Uterus (tissue), 2 donors: ENCODE data around the gene FER1L5.

Experiments used
- CTCF ChIP-seq, 4 experiments: fragments of 200-600 bp in 2 of 4; fragments of 450-650 bp in 2 of 4; sonication (generic) in 2 of 4; IDR thresholded peaks; one replicate each; pipeline ENCODE4 v1.5.1; 2016 to 2019; ENCODE audit warnings: antibody characterized with exemption in 4 of 4, mild to moderate bottlenecking in 2 of 4, moderate library complexity in 1 of 4
- POLR2A ChIP-seq, 2 donors: fragments of 450-650 bp; IDR thresholded peaks; one replicate each; pipeline ENCODE4 v1.6.1; 2016; ENCODE audit warnings: antibody characterized with exemption in 2 of 2, mild to moderate bottlenecking in 1 of 2, moderate library complexity in 1 of 2

- no peak for TF ChIP-seq POLR2A (IDR thresholded peaks at IDR 0.05)
- TF ChIP-seq CTCF (IDR thresholded peaks at IDR 0.05), result no peak
These were observed 21.9 kb downstream of the FER1L5 start for GRCh38 chr2:96664366-96664925.
